Fibroblast of peridontal ligament (primary cell): Measurements from ENCODE around the gene FAM83G.
A peak's percentile ranks its signal among the peaks of the same experiment; 100 is the strongest.

ENCODE experiments used
- DNase-seq: peaks from one replicate; pipeline ENCODE4 v3.0.0-alpha.2; 2010; ENCODE audit errors: extremely low read depth

Gene FAM83G

DNA sequence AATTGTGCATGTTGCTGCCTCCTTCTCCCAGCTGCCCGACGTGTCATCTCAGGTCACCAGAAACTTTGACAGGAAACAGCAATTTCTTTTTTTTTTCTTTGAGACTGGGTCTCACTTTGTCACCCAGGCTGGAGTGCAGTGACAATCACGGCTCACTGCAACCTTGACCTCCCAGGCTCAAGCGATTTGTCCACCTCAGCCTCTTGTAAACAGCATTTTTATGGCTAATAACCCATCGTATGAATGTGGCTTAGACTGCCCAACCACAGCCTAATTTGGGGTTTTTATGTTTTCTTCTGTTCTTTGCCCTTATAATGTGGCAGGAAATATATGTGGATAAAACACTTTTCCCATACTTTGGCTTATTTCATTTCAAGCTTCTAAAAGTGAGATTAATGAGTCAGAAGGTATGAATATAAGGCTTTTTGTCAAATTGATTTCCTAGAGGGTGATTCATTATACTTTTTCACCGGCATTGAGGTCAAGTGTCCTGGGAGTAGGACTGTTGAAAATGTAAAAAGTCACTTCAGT, 83.6 kb downstream of the FAM83G start:
- DNase-seq = peak; percentile 8

DNA sequence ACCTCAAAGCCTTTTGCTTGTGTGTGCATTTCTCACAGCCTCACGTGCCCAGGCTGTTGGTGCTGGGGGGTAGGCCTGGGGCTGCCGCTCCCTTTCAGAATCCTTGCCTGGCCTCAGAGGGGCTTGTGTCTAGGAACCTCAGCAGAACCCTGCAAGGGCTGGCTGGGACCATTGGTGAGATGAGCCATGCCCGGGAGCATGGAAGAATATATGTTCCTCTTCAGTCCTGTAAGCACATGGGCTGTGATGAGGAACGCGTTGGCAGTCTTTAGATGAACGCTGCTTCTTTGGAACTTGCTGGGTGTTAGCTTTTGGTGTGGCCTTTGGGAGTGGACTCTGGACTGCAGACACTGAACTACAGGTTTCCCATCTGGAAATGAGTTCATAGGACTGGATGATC, 84.6 kb downstream of the FAM83G start:
- no peak for DNase-seq
